ENCODE results near the gene MBP.
A peak's percentile ranks its signal among the peaks of the same experiment; 100 is the strongest.

Gene MBP

GRCh38 chr18:77078690-77079070 is 53.9 kb downstream of the MBP start:
- DNase-seq, result no peak

DNA sequence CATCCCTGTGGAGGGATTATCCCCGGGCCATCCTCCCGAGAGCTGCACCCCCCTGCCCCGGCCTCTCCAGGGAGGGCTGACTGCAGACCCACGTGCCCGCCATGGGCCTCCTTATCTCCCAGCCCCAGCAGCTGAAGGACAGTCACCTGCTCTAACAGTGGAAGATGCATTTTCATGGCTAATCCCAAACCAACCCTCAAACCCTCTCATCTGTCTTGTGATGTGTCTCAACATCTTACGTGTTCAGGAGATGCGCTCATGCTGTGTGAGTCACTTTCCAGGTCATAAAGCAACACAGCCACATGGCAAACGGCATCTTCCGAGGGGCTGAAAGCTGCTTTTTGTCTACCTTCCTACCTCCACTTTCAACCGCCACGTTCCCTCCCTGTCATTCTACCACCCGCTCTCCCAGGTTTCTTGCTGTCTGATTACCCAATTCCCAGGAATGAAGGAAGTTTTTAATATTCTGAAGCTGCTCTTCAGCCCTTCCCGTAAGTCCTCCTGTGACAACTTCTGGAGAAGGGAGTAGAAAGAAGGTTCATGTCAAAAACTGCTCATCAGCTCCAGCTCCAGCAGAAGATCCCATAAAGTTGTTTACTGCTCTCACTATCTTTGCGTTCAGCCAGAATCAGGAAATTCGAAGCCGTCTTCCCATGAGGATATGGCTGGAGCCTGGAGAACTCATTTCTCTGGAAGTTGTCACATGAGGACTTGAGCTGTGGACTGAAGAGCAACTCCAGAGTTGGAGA is 54.5 kb downstream of the MBP start:
- DNase-seq, result no peak

DNA sequence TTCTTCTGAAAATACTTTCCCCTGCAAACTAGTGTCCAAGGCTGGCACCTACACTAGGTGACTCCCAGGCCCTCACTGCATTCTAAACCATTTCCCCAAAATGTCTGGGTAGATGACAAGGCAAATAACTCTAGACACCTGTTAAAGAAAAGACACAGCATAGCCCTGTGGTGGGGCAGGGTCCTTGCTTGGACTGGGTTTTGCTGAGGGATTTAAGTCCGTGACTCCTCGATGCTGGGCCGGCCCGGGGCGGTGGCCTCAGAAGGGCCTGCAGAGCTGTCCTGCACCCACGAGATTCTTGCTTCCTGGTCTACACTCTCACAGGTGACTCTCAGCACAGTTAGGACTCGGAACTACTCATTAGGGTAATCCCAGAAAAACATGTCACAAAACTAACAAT is 55.2 kb downstream of the MBP start:
- DNase-seq, result no peak

DNA sequence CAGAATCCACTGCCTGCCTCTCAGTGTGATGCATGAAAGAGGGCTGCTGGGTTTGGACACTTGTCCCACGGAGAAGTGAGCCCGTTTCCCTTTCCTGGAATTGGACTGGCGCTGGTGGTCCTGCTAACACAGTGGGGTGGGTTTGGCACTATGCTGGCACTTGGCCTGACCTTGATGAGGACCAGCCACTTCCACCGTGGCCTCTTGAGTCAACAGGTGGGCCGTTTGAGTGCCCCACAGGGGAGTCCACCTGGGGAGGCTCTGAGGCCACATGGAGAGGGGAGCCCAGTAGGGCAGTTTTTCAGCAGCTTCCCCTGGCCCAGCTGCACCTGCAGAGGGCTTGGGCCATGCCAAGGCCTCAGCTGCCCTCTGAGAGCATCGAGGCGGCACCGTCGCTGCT is 56.5 kb downstream of the MBP start:
- no peak for DNase-seq

DNA sequence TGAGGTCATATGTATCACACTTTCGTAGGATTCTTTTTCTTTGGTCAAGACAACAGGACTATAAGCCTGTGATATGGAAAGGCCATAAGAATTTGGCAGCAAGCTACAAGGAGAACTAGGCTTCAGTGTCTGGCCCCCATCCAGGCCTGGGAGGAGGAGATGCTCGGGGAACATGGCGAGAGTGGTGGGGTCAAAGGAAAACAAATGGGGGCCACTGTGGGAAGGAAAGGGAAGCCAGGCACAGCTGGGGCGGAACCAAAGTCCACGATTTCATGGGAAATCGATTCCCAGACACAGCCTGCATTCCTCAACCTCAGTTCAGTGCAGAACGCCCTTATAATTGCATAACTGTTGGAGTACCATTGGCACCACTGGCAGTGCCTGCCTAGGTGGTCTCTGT is 58.2 kb downstream of the MBP start:
- DNase-seq, result no peak

- DNase-seq, result no peak
Observed at GRCh38 chr18:77073336-77074093, 59.1 kb downstream of the MBP start.

- no peak for DNase-seq
Observed at GRCh38 chr18:77072566-77072965, 60.0 kb downstream of the MBP start.

GRCh38 chr18:77071711-77072292 is 60.8 kb downstream of the MBP start:
- peak; percentile 45 for DNase-seq

DNA sequence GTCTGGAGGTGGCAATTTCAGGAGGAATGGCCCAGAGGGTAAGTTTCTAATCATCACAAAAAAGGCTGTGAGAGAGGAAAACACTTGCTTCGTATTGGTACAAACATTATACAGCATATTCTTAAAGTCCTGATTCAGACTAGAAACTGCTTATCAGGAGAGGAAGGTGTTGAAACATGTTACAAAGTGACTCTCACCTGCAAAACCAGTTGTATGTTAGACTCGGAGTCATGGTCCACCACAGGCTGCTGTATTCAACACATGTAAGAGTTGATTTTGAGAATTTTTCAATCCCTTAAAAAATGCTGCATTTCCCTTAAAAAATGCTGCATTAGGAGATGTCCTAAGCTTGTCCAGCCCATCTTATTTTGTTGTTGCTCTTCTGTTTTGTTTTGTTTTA is 61.5 kb downstream of the MBP start:
- no peak for DNase-seq

GRCh38 chr18:77070627-77071026 is 62.0 kb downstream of the MBP start:
- DNase-seq, result no peak

GRCh38 chr18:77069931-77070330 is 62.7 kb downstream of the MBP start:
- DNase-seq, result no peak

- no peak for DNase-seq
Observed at GRCh38 chr18:77069482-77069881, 63.1 kb downstream of the MBP start.

- peak; percentile 37 for DNase-seq
Observed at GRCh38 chr18:77068321-77069312, 64.0 kb downstream of the MBP start.

DNA sequence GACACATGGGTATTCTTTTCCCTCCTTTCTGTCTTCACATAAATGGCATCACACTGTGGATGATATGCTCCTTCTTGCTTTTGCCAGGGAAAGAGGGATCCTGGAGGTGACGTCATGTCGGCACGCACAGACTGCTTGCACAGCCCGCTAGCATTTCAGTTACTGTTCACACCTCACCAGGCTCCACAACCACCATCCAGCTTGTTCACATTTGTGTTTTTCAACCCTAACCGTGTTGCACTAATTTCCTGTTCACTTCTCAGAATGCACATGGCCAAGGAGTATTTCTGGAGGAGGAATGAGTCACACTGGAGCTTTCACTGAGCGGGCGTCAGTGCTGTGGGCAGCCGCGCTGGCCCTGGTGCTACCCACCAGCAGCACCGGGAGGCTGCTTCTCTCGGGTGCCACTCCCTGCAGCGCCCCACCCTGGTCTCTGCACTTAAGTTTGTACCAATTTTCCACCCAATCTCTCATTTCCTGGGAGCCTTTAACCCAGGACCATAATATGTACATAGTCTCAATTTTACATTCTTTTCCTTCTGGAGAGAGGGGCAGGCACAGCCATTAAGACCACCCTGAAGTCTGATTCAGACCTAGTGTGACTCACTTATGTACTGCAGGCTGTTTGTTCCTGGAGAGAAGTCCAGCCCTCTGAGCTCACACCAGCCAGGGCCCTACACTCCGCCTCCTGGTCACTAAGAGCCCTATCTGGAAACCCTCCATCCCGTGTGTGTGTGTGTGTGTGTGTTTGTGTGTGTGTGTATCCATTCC is 65.1 kb downstream of the MBP start:
- peak; percentile 64 for DNase-seq

- no peak for DNase-seq
Observed at GRCh38 chr18:77066689-77067088, 65.9 kb downstream of the MBP start.

GRCh38 chr18:77066101-77066500 is 66.5 kb downstream of the MBP start:
- no peak for DNase-seq

- DNase-seq, result peak; percentile 35
Observed at GRCh38 chr18:77065221-77065981, 67.2 kb downstream of the MBP start.

GRCh38 chr18:77063260-77063659 is 69.3 kb downstream of the MBP start:
- peak; percentile 72 for DNase-seq

- peak; percentile 63 for DNase-seq
Observed at GRCh38 chr18:77062518-77063003, 70.0 kb downstream of the MBP start.

- peak; percentile 30 for DNase-seq
Observed at GRCh38 chr18:77061946-77062517, 70.6 kb downstream of the MBP start.

Measured in activated effector memory CD4-positive, alpha-beta T cell treated with Interleukin-2 at 50 U/mL for 16 hours (primary cell).